A549 (cell line): ENCODE measurements around the gene PARD3B.

Experiments used
- CHD2 ChIP-seq: fragments of 150-350 bp; IDR thresholded peaks from 2 replicates; pipeline ENCODE4 v1.6.1; 2014; ENCODE audit warnings: low read length; ENCODE audit not compliant: partially characterized antibody
- CTCF ChIP-seq: fragments of >200 bp; sonication (Bioruptor Twin); formaldehyde crosslinking; IDR thresholded peaks from 3 replicates; pipeline ENCODE4 v1.5.1; 2016
- ELK1 ChIP-seq: fragments of 150-350 bp; IDR thresholded peaks from 2 replicates; pipeline ENCODE4 v1.6.1; 2014; ENCODE audit warnings: low read depth, mild to moderate bottlenecking, low read length
- FOSL2 ChIP-seq, 2 experiments: fragments of 450-650 bp in 1 of 2; fragments of >200 bp in 1 of 2; sonication (Bioruptor Twin) in 1 of 2; formaldehyde crosslinking; IDR thresholded peaks; 2 replicates each; pipeline versions ENCODE4 v1.5.0 to v1.6.1; 2016 to 2020; ENCODE audit warnings: mild to moderate bottlenecking in 1 of 2, moderate library complexity in 1 of 2
- KDM1A ChIP-seq: fragments of 200-600 bp; sonication (generic); IDR thresholded peaks from 2 replicates; pipeline ENCODE4 v1.6.1; 2016; ENCODE audit warnings: low read depth, mild to moderate bottlenecking
- POLR2A ChIP-seq: IDR thresholded peaks from 2 replicates; pipeline ENCODE4 v1.6.1; 2012; ENCODE audit warnings: mild to moderate bottlenecking, low read length
- RAD21 ChIP-seq, 2 experiments: fragments of >200 bp in 1 of 2; sonication (Bioruptor Twin) in 1 of 2; formaldehyde crosslinking in 1 of 2; IDR thresholded peaks in 1 of 2; conservative IDR thresholded peaks in 1 of 2; 2 replicates in 1 of 2; 3 replicates in 1 of 2; pipeline ENCODE4 v1.6.1; 2012 to 2018; ENCODE audit warnings: inconsistent platforms in 1 of 2
- USF2 ChIP-seq: fragments of 450-650 bp; IDR thresholded peaks from 2 replicates; pipeline ENCODE4 v1.6.1; 2014; ENCODE audit warnings: antibody characterized with exemption
- ZFP36 ChIP-seq: fragments of 450-650 bp; IDR thresholded peaks from 2 replicates; pipeline ENCODE4 v1.6.1; 2014; ENCODE audit warnings: borderline replicate concordance; ENCODE audit not compliant: partially characterized antibody

- TF ChIP-seq USF2, result no peak
- TF ChIP-seq CTCF, result no peak
- TF ChIP-seq ZFP36, result no peak
- TF ChIP-seq CHD2, result no peak
- TF ChIP-seq FOSL2 (IDR thresholded peaks at IDR 0.05), result no peak
- TF ChIP-seq FOSL2 (CRISPR knock-in tag; IDR thresholded peaks at IDR 0.05), result no peak
- no peak for TF ChIP-seq ELK1
- no peak for TF ChIP-seq POLR2A
- TF ChIP-seq RAD21 (conservative IDR thresholded peaks at IDR 0.05 in 1 of 2, IDR thresholded peaks at IDR 0.05 in 1 of 2), result no peak
- no peak for TF ChIP-seq KDM1A
Observed at GRCh38 chr2:205235434-205235833, 690.2 kb downstream of the PARD3B start.
